ENCODE results near the gene LRRC42.

The LRRC42 gene

GRCh38 chr1:54004481-54005049 is 58.4 kb downstream of the LRRC42 start:
- no peak for DNase-seq (ENCODE audit: low read depth)

- no peak for DNase-seq (ENCODE audit: low read depth)
Measured at GRCh38 chr1:54006508-54006907, 60.4 kb downstream of the LRRC42 start.

GRCh38 chr1:54007613-54008012 is 61.5 kb downstream of the LRRC42 start:
- DNase-seq (ENCODE audit: low read depth), result no peak

GRCh38 chr1:54008876-54009275 is 62.7 kb downstream of the LRRC42 start:
- DNase-seq (ENCODE audit: low read depth), result no peak

- DNase-seq (ENCODE audit: low read depth), result no peak
Measured at GRCh38 chr1:54009406-54009805, 63.3 kb downstream of the LRRC42 start.

- no peak for DNase-seq (ENCODE audit: low read depth)
Measured at GRCh38 chr1:54010415-54011117, 64.4 kb downstream of the LRRC42 start.

GRCh38 chr1:54011316-54012007 is 65.3 kb downstream of the LRRC42 start:
- no peak for DNase-seq (ENCODE audit: low read depth)

- DNase-seq (ENCODE audit: low read depth), result no peak
Measured at GRCh38 chr1:54012008-54012325, 65.8 kb downstream of the LRRC42 start.

GRCh38 chr1:54012863-54013262 is 66.7 kb downstream of the LRRC42 start:
- no peak for DNase-seq (ENCODE audit: low read depth)

GRCh38 chr1:54013393-54014008 is 67.4 kb downstream of the LRRC42 start:
- DNase-seq (ENCODE audit: low read depth), result no peak

- DNase-seq (ENCODE audit: low read depth), result no peak
Measured at GRCh38 chr1:54014009-54014629, 68.0 kb downstream of the LRRC42 start.

- peak; percentile 9 for DNase-seq (ENCODE audit: low read depth)
Measured at GRCh38 chr1:54016343-54017282, 70.5 kb downstream of the LRRC42 start.
